Right ventricle myocardium inferior (tissue), 1 donor: ENCODE data around the gene TMOD1. TPM values are rescaled to one million over a fixed set of nuclear protein-coding genes. Genes with fewer than 3 reads are reported as not detected.
"Not testable (repeated sequence)": the region's sequence is repeated elsewhere in the genome, so short reads cannot be mapped to it uniquely, and the experiment has no call there.

Experiments used
- ATAC-seq: fragments of 200-7000 bp; cut with Tn5 transposase; one replicate; pipeline ENCODE4 v1.9.1; 2020; ENCODE audit warnings: mild to moderate bottlenecking, moderate library complexity
- DNase-seq: peaks from one replicate; pipeline ENCODE4 v3.0.0; 2021; ENCODE audit errors: missing footprints
- intact Hi-C: fragments of 100-400 bp; cut with DNase I; formaldehyde crosslinking; loops from one replicate; pipeline ENCODE4 v1.11.0; 2022
- total RNA-seq: library from RNA; stranded (reverse); fragmentation: NEBNext Ultra II Directional; extraction: Animal tissue kit (Norgen Biotek cat#: 25700); gene quantifications from one replicate; pipeline ENCODE4 v1.2.1, GENCODE V29; 2021
- donor health status: DM: no; HTN: yes; CAD: no; lungs with severe emphysema.

The TMOD1 gene
- total RNA-seq, 1 donor from 2014 or later = 192 TPM

- intact Hi-C loops = no loop called here
- no peak for ATAC-seq
- DNase-seq = no peak
These were observed 99.2 kb downstream of the TMOD1 start for GRCh38 chr9:97600531-97601227.

- intact Hi-C loops = no loop called here
- no peak for ATAC-seq
These were observed 99.9 kb downstream of the TMOD1 start for GRCh38 chr9:97601228-97601898.

DNA sequence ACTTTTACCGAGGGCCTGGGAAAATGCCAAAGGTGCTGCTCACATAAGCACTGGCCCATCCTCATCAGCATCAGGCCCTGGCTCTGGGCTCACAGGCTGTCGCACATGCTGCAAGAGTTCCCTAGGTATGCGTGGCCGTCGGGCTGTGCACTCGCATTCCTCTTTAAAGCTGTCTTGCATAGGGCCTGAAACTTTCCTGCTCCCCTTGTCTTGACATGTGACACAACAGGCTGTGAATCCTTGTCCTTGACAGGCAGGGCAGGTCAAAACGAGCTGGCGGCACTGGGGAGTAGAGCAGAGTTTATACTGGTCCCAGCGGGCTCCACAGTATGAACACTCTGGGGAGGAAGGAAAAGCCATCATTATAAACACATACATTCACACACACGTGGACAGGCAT is 101.0 kb downstream of the TMOD1 start:
- intact Hi-C loops = no loop called here
- peak; percentile 42 for ATAC-seq

More at GRCh38 chr9:97601228-97601898, 99.9 kb downstream of the TMOD1 start:
- DNase-seq = no peak

GRCh38 chr9:97604901-97605645 is 103.6 kb downstream of the TMOD1 start:
- ATAC-seq (no peak), DNase-seq (no peak)
- intact Hi-C loops = no loop called here

More for the DNA sequence above, 101.0 kb downstream of the TMOD1 start:
- peak; percentile 68 for DNase-seq

- ATAC-seq (peak; percentile 55), DNase-seq (no peak)
- intact Hi-C loops = loop anchor here (1.0 to 2.0 kb wide), 2 partner anchors 147 to 205 kb away; no protein-coding TSS in a partner anchor
These were observed 114.1 kb downstream of the TMOD1 start for GRCh38 chr9:97615439-97616072.

- intact Hi-C loops = no loop called here
- no peak for ATAC-seq
- no peak for DNase-seq
These were observed 116.5 kb downstream of the TMOD1 start for GRCh38 chr9:97617939-97618416.

- DNase-seq, intact Hi-C loops, ATAC-seq: not testable (repeated sequence)
These were observed 118.6 kb downstream of the TMOD1 start for GRCh38 chr9:97620063-97620462.

- DNase-seq, intact Hi-C loops, ATAC-seq: not testable (repeated sequence)
These were observed 121.0 kb downstream of the TMOD1 start for GRCh38 chr9:97622483-97622882.

DNA sequence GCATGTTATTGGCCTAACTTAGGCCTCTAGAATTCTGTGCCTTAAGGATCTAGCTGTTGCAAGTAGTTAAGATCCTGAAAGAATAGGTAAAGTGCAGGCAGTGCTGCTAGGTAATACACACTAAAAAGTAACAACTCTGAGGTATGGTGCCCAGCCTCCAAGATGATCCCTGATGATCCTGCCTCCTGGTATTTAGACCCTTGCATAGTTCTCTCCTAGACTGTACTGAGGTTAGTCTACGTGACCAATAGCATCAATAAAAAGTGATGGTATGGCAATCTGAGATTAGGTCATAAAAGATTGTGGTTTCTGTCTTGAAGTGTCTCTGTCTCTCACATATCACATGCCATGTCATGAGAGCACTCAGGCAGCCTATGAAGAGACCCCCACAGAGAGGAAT is 122.5 kb downstream of the TMOD1 start:
- intact Hi-C loops = no loop called here
- peak; percentile 6 for ATAC-seq
- no peak for DNase-seq

DNA sequence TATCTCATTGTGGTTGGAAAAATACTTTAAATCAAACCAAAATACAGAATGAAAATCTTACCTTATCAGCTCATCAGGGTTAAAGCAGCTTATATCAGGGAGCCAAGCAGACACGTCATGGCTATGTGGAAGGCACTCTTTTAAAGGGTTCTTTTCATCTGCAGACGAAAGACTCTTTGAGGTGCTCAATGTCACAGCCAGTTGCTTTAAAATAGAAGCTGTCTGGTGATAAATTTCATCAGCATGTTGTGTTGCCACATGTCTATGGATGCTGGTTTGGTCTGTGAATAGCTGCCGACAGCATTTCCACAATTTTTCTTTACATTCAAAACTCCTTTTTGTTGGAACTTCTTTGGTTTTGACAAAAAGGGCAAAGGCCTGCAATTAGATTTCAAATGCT is 124.2 kb downstream of the TMOD1 start:
- ATAC-seq = peak; percentile 42
- intact Hi-C loops = no loop called here
- no peak for DNase-seq

DNA sequence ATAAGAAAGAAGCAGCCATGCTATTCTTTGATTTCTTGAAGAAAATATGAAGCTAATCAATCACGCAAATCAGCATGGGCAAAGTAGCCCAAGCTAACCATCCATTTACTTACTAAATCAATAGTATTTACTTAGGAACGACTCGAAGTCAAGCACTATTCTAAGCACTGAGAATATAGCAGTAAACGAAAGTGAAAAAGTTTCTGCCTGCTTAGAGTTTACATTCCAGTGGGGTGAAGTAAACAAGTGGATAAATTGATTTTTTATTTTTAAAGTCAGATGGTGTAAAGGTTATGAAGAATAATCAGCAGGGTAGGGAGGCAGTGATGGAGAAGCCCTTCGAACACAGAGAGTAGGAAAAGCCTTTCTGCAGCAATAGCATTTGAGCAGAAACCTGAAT is 126.2 kb downstream of the TMOD1 start:
- ATAC-seq (no peak), DNase-seq (no peak)
- intact Hi-C loops = no loop called here

DNA sequence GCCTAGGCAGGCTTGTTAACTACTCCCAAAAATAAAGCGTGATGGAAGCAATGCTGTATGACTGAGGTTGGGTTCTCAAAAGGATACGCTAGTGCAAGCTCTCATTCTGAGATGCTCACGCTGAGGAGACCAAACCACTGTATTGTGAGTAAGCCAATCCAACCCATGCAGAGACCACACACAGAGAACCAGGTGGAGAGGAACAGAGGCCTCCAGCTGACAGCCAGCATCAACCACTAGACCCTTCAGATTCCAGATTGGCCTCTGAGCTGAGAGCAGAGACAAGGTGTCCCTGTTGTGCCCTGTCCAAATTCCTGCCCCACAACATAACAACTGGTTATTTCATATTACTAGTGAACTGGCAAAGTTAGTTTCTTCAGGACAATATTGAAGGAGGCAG is 127.2 kb downstream of the TMOD1 start:
- DNase-seq (no peak), ATAC-seq (no peak)
- intact Hi-C loops = no loop called here

- DNase-seq (no peak), ATAC-seq (no peak)
- intact Hi-C loops = no loop called here
These were observed 127.7 kb downstream of the TMOD1 start for GRCh38 chr9:97629156-97629555.

DNA sequence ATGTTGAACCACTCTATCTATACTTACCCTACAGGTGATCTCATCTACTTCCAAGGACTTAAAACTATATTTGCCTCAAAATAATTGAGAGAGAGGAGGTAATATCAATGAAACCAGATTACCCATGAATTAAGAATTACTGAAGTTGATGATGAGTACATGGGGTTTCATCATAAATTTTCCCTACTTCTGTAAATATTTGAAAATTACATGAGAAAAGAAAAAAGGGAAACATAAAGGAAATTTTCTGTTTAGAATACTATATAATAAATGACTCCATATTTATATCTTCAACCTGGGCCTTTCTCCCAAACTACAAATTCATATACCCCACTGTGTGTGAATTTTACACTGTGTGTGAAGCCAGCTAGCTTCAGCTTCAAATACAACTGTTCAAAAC is 129.1 kb downstream of the TMOD1 start:
- intact Hi-C loops = loop anchor here (5.0 to 10.0 kb wide), 3 partner anchors 292 to 773 kb away; partner anchors contain the start of genes ANP32B and TRMO
- DNase-seq = no peak

GRCh38 chr9:97632248-97632984 is 130.9 kb downstream of the TMOD1 start:
- intact Hi-C loops = loop anchor here (2.0 to 10.0 kb wide), 4 partner anchors 34 to 775 kb away; partner anchors contain the start of genes ANP32B and TRMO
- ATAC-seq = peak; percentile 19

More for the DNA sequence above, 129.1 kb downstream of the TMOD1 start:
- no peak for ATAC-seq

GRCh38 chr9:97632985-97633858 is 131.8 kb downstream of the TMOD1 start, which contains the start of the genes NCBP1 and TSTD2:
Gene NCBP1 (plus strand): TSS chr9:97633821. CDS start chr9:97633882, 61 bp downstream.
Gene TSTD2 (minus strand): TSS chr9:97633368. CDS start chr9:97627562, 5,806 bp downstream.
- peak; percentile 95 for ATAC-seq
- intact Hi-C loops = loop anchor here (2.0 to 10.0 kb wide), 4 partner anchors 34 to 776 kb away; partner anchors contain the start of genes ANP32B and TRMO

More at GRCh38 chr9:97632248-97632984, 130.9 kb downstream of the TMOD1 start:
- peak; percentile 84 for DNase-seq

More at GRCh38 chr9:97632985-97633858, 131.8 kb downstream of the TMOD1 start, which contains the start of the genes NCBP1 and TSTD2:
- DNase-seq = peak; percentile 99
